ENCODE data around the gene SLC17A1. TPM values are rescaled to one million over a fixed set of nuclear protein-coding genes. Genes with fewer than 3 reads are reported as not detected.
A peak's percentile ranks its signal among the peaks of the same experiment; 100 is the strongest.

SLC17A1 gene
- total RNA-seq, 1 donor from 2014 or later, result not detected

DNA sequence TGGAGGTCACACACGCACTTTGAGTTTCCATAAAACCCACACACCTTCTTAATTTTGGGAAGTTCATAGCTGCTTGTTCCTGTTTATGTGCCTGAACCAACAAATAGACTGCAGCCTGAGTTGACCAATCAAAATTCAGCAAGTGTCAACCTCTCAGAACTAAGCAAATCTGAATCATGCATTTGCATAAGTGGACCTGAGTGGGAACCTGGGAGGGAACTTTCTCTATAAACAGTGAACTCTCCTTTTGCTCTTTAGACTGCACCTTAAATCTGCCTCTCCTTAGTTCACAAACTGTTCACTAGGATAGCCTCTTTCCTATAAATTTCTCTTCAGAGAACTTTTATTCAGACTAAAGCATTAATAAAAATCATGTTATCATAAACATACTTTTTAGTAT lies 37.9 kb downstream of the SLC17A1 start:
- H3K9me3 Mint-ChIP-seq (ENCODE audit: low read depth), result peaks cover under 1% of the 10 kb centered on the region
- H3K27me3 Mint-ChIP-seq, result no peaks in the 10 kb centered on the region
- no peaks in the 10 kb centered on the region for H3K36me3 Mint-ChIP-seq (ENCODE audit: insufficient read depth)
- no peak overlapping the region for H3K27ac Mint-ChIP-seq
- TF ChIP-seq, protein P1, sequence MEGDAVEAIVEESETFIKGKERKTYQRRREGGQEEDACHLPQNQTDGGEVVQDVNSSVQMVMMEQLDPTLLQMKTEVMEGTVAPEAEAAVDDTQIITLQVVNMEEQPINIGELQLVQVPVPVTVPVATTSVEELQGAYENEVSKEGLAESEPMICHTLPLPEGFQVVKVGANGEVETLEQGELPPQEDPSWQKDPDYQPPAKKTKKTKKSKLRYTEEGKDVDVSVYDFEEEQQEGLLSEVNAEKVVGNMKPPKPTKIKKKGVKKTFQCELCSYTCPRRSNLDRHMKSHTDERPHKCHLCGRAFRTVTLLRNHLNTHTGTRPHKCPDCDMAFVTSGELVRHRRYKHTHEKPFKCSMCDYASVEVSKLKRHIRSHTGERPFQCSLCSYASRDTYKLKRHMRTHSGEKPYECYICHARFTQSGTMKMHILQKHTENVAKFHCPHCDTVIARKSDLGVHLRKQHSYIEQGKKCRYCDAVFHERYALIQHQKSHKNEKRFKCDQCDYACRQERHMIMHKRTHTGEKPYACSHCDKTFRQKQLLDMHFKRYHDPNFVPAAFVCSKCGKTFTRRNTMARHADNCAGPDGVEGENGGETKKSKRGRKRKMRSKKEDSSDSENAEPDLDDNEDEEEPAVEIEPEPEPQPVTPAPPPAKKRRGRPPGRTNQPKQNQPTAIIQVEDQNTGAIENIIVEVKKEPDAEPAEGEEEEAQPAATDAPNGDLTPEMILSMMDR (IDR thresholded peaks at IDR 0.05; ENCODE audit: unreplicated experiment), result no peak
- no peak overlapping the region for H3K4me3 Mint-ChIP-seq (ENCODE audit: low read depth)
- DNase-seq (ENCODE audit: low spot score, unreplicated experiment), result no peak
- no peaks in the 10 kb centered on the region for H3K4me1 Mint-ChIP-seq (ENCODE audit: low read depth)

DNA sequence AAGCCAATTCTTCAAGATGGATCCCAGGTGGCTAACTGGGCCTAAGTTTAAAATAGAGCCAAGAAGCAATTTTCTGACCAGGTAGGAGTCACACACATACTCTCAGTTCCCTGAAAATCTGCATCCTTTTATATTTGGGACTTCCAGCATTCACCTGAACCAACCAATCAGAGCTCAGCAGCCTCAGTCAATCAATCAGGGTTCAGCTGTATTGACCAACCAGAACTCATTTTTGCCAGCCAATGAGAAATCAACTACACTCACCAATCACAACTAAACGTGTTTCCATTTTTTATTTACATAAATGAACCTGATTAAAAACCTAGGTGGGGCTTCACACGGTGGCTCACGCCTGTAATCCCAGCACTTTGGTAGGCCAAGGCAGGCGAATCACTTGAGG lies 39.8 kb downstream of the SLC17A1 start:
- peaks cover 7% of the 10 kb centered on the region for H3K9me3 Mint-ChIP-seq (ENCODE audit: low read depth)

DNA sequence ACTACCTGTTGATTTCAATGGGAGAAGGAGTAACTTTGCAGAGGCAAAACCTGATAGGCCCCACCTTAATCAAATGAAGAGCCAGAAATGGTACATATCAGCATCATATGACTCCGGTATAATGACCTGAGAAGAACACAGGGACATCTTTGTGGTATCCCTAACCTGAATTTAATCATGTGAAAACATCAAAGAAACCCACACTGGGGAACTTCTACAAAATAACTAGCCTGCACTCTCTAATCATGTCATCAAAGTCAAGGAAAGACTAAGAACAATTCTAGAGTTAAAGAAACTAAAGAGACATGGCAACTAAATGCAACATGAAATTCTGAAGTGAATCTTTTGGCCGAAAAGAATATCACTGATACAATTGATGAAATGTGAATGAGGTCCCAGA lies 42.4 kb downstream of the SLC17A1 start:
- no peak for DNase-seq (ENCODE audit: low spot score, unreplicated experiment)
- H3K27ac Mint-ChIP-seq, result no peak overlapping the region
- no peaks in the 10 kb centered on the region for H3K27me3 Mint-ChIP-seq
- no peak overlapping the region for H3K4me3 Mint-ChIP-seq (ENCODE audit: low read depth)
- H3K9me3 Mint-ChIP-seq (ENCODE audit: low read depth), result peaks cover 7% of the 10 kb centered on the region
- no peaks in the 10 kb centered on the region for H3K36me3 Mint-ChIP-seq (ENCODE audit: insufficient read depth)
- H3K4me1 Mint-ChIP-seq (ENCODE audit: low read depth), result peaks cover 1% of the 10 kb centered on the region
- TF ChIP-seq, protein P1 (IDR thresholded peaks at IDR 0.05; ENCODE audit: unreplicated experiment), result no peak

More for the DNA sequence above, 39.8 kb downstream of the SLC17A1 start:
- Mint-ChIP-seq H3K4me3 (ENCODE audit: low read depth) (no peak overlapping the region), H3K4me1 (ENCODE audit: low read depth) (peaks cover 1% of the 10 kb centered on the region), H3K36me3 (ENCODE audit: insufficient read depth) (no peaks in the 10 kb centered on the region), H3K27ac (no peak overlapping the region), H3K27me3 (no peaks in the 10 kb centered on the region)
- TF ChIP-seq, protein P1 (IDR thresholded peaks at IDR 0.05; ENCODE audit: unreplicated experiment), result no peak
- DNase-seq (ENCODE audit: low spot score, unreplicated experiment), result no peak

DNA sequence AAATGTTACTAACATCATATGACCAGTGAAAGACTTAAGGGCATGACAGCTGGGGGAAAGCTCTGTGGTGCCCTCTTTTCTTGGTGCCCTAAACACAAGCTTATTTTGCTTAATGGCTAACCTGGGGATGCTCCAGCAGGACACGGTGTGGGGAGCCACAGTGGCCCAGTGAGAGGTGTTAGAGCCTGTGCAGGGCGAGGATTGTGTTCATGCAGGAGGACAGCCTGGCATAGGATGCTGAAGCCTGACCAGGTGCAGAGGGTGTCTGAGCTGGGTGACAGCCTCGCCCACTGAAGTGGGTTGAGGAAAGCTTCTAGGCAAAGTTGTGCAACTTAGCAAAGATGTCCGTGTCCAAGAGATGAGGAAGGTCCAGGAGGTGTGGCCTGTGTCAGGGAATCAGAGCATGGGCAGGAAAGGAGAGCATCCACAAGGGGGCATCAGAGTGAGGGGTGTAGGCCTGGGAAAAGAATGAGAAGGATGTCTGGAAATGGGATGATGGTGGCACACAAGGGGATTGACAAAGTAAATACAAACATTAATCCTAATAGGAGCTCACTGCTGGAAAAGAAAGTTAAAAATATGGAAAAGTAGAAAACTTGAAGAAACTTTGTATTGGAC lies 43.4 kb downstream of the SLC17A1 start:
- DNase-seq (ENCODE audit: low spot score, unreplicated experiment), result no peak
- Mint-ChIP-seq H3K27ac (no peak overlapping the region), H3K27me3 (no peaks in the 10 kb centered on the region), H3K9me3 (ENCODE audit: low read depth) (peaks cover 10% of the 10 kb centered on the region), H3K36me3 (ENCODE audit: insufficient read depth) (no peaks in the 10 kb centered on the region), H3K4me3 (ENCODE audit: low read depth) (no peak overlapping the region), H3K4me1 (ENCODE audit: low read depth) (peaks cover 1% of the 10 kb centered on the region)
- TF ChIP-seq, protein P1 (IDR thresholded peaks at IDR 0.05; ENCODE audit: unreplicated experiment), result peak; percentile 35

DNA sequence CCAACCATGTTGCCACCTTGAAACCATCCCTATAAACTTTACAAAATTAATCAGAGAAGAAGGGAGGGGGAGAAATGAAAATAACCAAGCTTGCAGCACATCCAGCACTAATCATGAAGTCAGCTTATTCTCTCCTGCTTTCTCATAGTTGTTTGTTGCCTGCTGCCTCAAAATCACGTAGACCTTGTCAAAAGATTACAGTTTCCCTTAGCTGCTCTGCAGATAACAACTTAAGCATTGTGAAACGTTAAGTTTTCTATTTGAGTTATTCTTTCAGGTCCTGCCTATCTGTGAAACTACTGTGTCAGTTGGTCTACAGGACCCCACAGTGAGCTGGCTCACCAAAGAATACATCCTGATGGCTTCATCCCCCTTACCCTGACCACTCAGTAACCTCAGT lies 44.4 kb downstream of the SLC17A1 start:
- no peak for DNase-seq (ENCODE audit: low spot score, unreplicated experiment)
- Mint-ChIP-seq H3K9me3 (ENCODE audit: low read depth) (peaks cover 10% of the 10 kb centered on the region), H3K4me1 (ENCODE audit: low read depth) (peaks cover 1% of the 10 kb centered on the region), H3K27me3 (no peaks in the 10 kb centered on the region), H3K36me3 (ENCODE audit: insufficient read depth) (no peaks in the 10 kb centered on the region), H3K27ac (no peak overlapping the region), H3K4me3 (ENCODE audit: low read depth) (no peak overlapping the region)
- TF ChIP-seq, protein P1 (IDR thresholded peaks at IDR 0.05; ENCODE audit: unreplicated experiment), result no peak

Data from progenitor cell of endocrine pancreas (in vitro differentiated cells).